ENCODE data around the gene PLCXD1. TPM values are rescaled to one million over a fixed set of nuclear protein-coding genes. Genes with fewer than 3 reads are reported as not detected.

The PLCXD1 gene
- total RNA-seq, 4 donors from 2014 or later = 2.8 to 19.5 (median 8.1) TPM

DNA sequence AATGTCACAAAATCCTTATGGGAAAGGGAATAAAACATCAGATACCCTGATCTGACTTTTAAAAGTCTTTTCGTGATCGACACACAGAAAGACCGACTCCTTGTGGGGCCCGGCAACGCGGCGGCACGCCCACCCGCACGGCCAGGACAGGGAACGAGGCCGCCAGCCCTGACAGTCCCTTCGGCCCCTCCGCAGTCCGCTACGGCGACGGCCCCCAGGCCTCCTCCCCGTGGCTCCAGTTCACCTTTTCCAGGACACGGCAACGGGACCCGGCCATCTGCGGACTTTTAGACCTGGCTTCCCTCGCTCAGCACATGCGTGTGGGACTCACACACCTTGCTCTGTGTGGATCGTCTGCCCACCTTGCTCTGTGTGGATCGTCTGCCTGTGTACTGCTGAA, 71.0 kb downstream of the PLCXD1 start:
- H3K27me3 ChIP-seq = no peaks in the 10 kb centered on the region
- TF ChIP-seq, protein P1, sequence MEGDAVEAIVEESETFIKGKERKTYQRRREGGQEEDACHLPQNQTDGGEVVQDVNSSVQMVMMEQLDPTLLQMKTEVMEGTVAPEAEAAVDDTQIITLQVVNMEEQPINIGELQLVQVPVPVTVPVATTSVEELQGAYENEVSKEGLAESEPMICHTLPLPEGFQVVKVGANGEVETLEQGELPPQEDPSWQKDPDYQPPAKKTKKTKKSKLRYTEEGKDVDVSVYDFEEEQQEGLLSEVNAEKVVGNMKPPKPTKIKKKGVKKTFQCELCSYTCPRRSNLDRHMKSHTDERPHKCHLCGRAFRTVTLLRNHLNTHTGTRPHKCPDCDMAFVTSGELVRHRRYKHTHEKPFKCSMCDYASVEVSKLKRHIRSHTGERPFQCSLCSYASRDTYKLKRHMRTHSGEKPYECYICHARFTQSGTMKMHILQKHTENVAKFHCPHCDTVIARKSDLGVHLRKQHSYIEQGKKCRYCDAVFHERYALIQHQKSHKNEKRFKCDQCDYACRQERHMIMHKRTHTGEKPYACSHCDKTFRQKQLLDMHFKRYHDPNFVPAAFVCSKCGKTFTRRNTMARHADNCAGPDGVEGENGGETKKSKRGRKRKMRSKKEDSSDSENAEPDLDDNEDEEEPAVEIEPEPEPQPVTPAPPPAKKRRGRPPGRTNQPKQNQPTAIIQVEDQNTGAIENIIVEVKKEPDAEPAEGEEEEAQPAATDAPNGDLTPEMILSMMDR (IDR thresholded peaks at IDR 0.05) = no peak
- TF ChIP-seq POLR2A (IDR thresholded peaks at IDR 0.05) = no peak
- no peaks in the 10 kb centered on the region for H3K4me1 ChIP-seq
- H3K36me3 ChIP-seq = no peaks in the 10 kb centered on the region
- intact Hi-C loops (cut with DNase I; ENCODE audit: low total_unique reads) = no loop called here
- no peak overlapping the region for H3K27ac ChIP-seq
- no peak overlapping the region for H3K4me3 ChIP-seq
- DNase-seq = no peak
- H3K9me3 ChIP-seq = no peaks in the 10 kb centered on the region

DNA sequence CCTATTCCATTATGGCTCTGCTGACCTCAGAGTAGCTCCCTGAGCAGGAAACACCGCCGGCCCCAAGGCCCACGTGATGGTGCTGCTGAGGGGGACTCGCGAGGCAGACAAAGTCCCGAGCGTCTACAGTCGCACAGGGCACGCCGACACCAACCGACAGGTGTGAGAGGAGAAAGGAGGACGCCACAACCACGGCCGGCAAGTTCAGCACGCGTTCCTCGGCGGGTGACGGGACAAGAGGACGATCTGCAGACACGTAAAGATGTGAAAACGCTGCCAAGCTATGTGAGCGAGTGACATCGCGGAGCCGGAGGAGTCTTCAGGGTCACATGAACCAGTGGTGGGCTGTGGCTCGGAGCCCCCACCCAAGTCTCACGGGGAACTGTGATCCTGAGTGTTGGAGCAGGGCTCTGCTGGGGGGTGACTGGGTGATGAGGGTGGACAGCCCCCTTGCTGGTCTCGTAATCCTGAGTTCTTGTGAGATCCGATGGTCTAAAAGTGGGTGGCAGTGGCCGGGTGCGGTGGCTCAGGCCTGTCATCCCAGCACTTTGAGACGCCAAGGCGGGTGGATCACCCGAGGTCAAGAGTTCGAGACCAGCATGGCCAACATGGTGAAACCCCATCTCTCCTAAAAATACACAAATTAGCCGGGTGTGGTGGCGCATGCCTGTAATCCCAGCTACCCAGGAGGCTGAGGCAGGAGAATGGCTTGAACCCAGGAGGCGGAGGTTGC, 71.6 kb downstream of the PLCXD1 start:
- no peaks in the 10 kb centered on the region for H3K36me3 ChIP-seq
- no peak for DNase-seq
- no peaks in the 10 kb centered on the region for H3K4me1 ChIP-seq
- intact Hi-C loops (cut with DNase I; ENCODE audit: low total_unique reads) = no loop called here
- TF ChIP-seq, protein P1 (IDR thresholded peaks at IDR 0.05) = no peak
- TF ChIP-seq POLR2A (IDR thresholded peaks at IDR 0.05) = no peak
- H3K9me3 ChIP-seq = no peaks in the 10 kb centered on the region
- no peak overlapping the region for H3K4me3 ChIP-seq
- no peak overlapping the region for H3K27ac ChIP-seq
- no peaks in the 10 kb centered on the region for H3K27me3 ChIP-seq

Other genes starting within 250 kb of the PLCXD1 start
- gene GTPBP6, start 37.4 kb downstream of the PLCXD1 start, total RNA-seq = 10 to 100 TPM; 26.2 to 65.3 (median 35.7) TPM
- 10 to 100 TPM in 2 of 4 donors, 1 to 10 TPM in 2; 4.1 to 16.1 (median 9.4) TPM for gene PPP2R3B, start 105.5 kb downstream of the PLCXD1 start, total RNA-seq